Lung (tissue), 12 donors: ENCODE data around the gene EVA1C. TPM values are rescaled to one million over a fixed set of nuclear protein-coding genes. Genes with fewer than 3 reads are reported as not detected.
"Not testable (repeated sequence)": the region's sequence is repeated elsewhere in the genome, so short reads cannot be mapped to it uniquely, and the experiment has no call there.

Experiments
- ATAC-seq: fragments of 200-7000 bp; cut with Tn5 transposase; one replicate; pipeline ENCODE4 v1.9.1; 2020; ENCODE audit warnings: moderate number of reproducible peaks; ENCODE audit not compliant: insufficient read depth, low FRiP score
- DNase-seq, 3 donors: peaks; one replicate each; pipeline ENCODE4 v3.0.0-alpha.2; 2013 to 2017
- H3K27ac ChIP-seq, 2 donors: one replicate each; pipeline ENCODE4 v1.5.1; 2013; ENCODE audit warnings: mild to moderate bottlenecking in 2 of 2, moderate library complexity in 2 of 2, control low read depth in 1 of 2, inconsistent platforms in 1 of 2, low read depth in 1 of 2, low read length in 1 of 2
- H3K27me3 ChIP-seq, 3 donors: one replicate each; pipeline ENCODE4 v1.5.1; 2013; ENCODE audit warnings: low read length in 2 of 3; ENCODE audit not compliant: control insufficient read depth in 3 of 3, insufficient read depth in 3 of 3
- H3K36me3 ChIP-seq, 4 donors: one replicate each; pipeline ENCODE4 v1.5.1; 2013; ENCODE audit warnings: low read length in 4 of 4, mild to moderate bottlenecking in 1 of 4, moderate library complexity in 1 of 4; ENCODE audit not compliant: control insufficient read depth in 4 of 4, insufficient read depth in 4 of 4
- H3K4me1 ChIP-seq, 5 donors: one replicate each; pipeline ENCODE4 v1.5.1; 2013; ENCODE audit warnings: low read length in 5 of 5, mild to moderate bottlenecking in 2 of 5, moderate library complexity in 1 of 5; ENCODE audit not compliant: control insufficient read depth in 5 of 5, insufficient read depth in 5 of 5
- H3K4me3 ChIP-seq: one replicate; pipeline ENCODE4 v1.5.1; 2013; ENCODE audit warnings: mild to moderate bottlenecking, control low read depth, moderate library complexity
- H3K9ac ChIP-seq, 2 donors: one replicate each; pipeline ENCODE4 v1.5.1; 2013; ENCODE audit warnings: low read length in 2 of 2, control low read depth in 1 of 2; ENCODE audit not compliant: insufficient read depth in 1 of 2
- H3K9me3 ChIP-seq, 4 donors: one replicate each; pipeline ENCODE4 v1.5.1; 2013; ENCODE audit warnings: low read length in 3 of 4, mild to moderate bottlenecking in 1 of 4, moderate library complexity in 1 of 4; ENCODE audit not compliant: control insufficient read depth in 4 of 4, insufficient read depth in 3 of 4
- CTCF ChIP-seq: IDR thresholded peaks from 2 replicates; pipeline ENCODE4 v1.5.1; 2012; ENCODE audit warnings: mild to moderate bottlenecking; ENCODE audit errors: control extremely low read depth, extremely low read depth
- WGBS, 2 donors: extraction: QIAGEN DNeasy Blood & Tissue Kit; methylation state at CpG; one replicate each; pipeline ENCODE4 v1.1.7; 2013; 5-methylcytosine and 5-hydroxymethylcytosine counted together
- polyA plus RNA-seq, 2 donors: library from polyadenylated mRNA; stranded (reverse); fragments of 200-250 nt; gene quantifications; one replicate each; pipeline ENCODE4 v1.2.1, GENCODE V29; 2013
- total RNA-seq, 2 donors: library from RNA; depleted of rRNA in 1 of 2; stranded (reverse); fragments of >200 nt in 1 of 2; gene quantifications; one replicate each; pipeline ENCODE4 v1.2.1, GENCODE V29; 2014 to 2021
- donor health status: control.
- donor health status: control.
- donor health status: Bipolar disorder and iron deficiency.
- donor health status: healthy.
- donor health status: DM: yes; HTN: yes; CAD: no.

Gene EVA1C
- total and polyA plus RNA-seq, 4 donors: 13.9 to 59.0 (median 48.6) TPM

DNA sequence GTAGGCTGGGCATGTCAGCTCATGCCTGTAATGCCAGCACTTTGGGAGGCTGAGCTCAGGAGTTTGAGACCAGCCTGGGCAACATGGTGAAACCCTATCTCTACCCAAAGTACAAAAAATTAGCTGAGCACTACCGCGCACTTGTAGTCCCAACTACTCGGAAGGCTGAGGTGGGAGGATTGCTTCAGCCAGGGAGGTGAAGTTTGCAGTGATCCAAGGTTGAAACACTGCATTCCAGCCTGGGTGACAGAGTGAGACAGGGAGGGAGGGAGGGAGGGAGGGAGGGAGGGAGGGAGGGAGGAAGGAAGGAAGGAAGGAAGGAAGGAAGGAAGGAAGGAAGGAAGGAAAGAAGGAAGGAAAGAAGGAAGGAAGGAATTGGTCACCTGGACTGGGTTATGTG is 119.1 kb downstream of the EVA1C start:
- H3K36me3 ChIP-seq, H3K27me3 ChIP-seq, H3K27ac ChIP-seq, H3K9me3 ChIP-seq, DNase-seq, H3K4me3 ChIP-seq, H3K9ac ChIP-seq, ATAC-seq, H3K4me1 ChIP-seq: not testable (repeated sequence)
- 86 to 88% methylated on average over 3 of the region's 3 CpGs for WGBS, 2 donors

GRCh38 chr21:32532636-32533035 is 120.1 kb downstream of the EVA1C start:
- DNase-seq (no peak), ATAC-seq (no peak)
- WGBS, 2 donors: 79 to 85% methylated on average over 6 of the region's 6 CpGs
- Histone ChIP-seq H3K36me3 (no peaks in the 10 kb centered on the region), H3K9me3 (peaks cover 0 to 6% (median 0%) of the 10 kb centered on the region in 4 donors), H3K27me3 (no peaks in the 10 kb centered on the region), H3K4me1 (no peaks in the 10 kb centered on the region), H3K4me3 (no peak overlapping the region), H3K9ac (no peak overlapping the region), H3K27ac (no peak overlapping the region)
- no peak for TF ChIP-seq CTCF

DNA sequence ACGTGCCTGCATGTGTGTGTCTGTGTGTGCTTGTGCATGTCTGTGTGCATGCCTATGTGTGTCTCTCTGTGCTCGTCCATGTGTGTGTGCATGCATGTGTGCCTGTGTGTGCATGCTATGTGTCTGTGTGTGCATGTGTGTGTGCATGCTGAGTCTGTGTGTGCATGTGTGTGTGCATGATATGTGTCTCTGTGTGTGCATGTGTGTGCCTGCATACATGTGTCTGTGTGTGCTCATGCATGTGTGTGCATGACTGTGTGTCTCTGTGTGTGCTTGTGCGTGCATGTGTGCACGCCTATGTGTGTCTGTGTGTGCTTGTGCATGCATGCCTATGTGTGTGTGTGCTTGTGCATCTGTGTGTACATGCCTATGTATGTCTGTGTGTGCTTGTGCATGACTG is 120.5 kb downstream of the EVA1C start:
- H3K27me3 ChIP-seq: no peaks in the 10 kb centered on the region
- no peak overlapping the region for H3K27ac ChIP-seq
- DNase-seq (no peak), ATAC-seq (no peak)
- H3K4me3 ChIP-seq: no peak overlapping the region
- no peaks in the 10 kb centered on the region for H3K36me3 ChIP-seq
- H3K4me1 ChIP-seq: no peaks in the 10 kb centered on the region
- peaks cover 0 to 6% (median 0%) of the 10 kb centered on the region in 4 donors for H3K9me3 ChIP-seq
- no peak overlapping the region for H3K9ac ChIP-seq
- 85 to 89% methylated on average over 4 of the region's 4 CpGs for WGBS, 2 donors
- TF ChIP-seq CTCF: no peak

DNA sequence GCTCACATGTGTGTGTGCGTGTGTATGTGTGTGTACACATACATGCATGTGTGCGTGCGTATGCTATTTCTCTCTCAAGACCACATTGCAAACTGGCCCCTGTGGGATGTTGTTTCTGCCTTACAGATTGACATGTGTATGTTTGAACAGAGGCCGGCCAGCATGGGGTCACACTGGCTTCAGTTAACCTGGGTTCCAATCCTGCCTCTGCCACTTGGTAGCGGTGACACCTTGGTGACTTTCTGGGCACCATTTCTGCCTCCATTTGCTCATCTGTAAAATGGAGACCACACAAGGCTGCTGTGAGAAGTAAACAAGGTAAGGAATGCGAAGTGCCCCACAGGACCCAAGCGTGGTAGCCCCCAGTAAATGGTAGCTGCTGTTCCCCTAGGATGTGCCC is 121.1 kb downstream of the EVA1C start:
- no peak for TF ChIP-seq CTCF
- no peak for ATAC-seq
- H3K27ac ChIP-seq: no peak overlapping the region
- DNase-seq: no peak
- peaks cover 0 to 6% (median 0%) of the 10 kb centered on the region in 4 donors for H3K9me3 ChIP-seq
- H3K4me1 ChIP-seq: no peaks in the 10 kb centered on the region
- no peak overlapping the region for H3K9ac ChIP-seq
- no peaks in the 10 kb centered on the region for H3K36me3 ChIP-seq
- no peak overlapping the region for H3K4me3 ChIP-seq
- WGBS, 2 donors: 94 to 99% methylated on average over 7 of the region's 7 CpGs
- H3K27me3 ChIP-seq: no peaks in the 10 kb centered on the region
